PC-9 (cell line): ENCODE data around the gene GALNT8. TPM values are rescaled to one million over a fixed set of nuclear protein-coding genes. Genes with fewer than 3 reads are reported as not detected.

ENCODE experiments used
- BruUV-seq: library from RNA; stranded (reverse); fragments of 400-500 nt; replicated peaks from 2 replicates; lab custom pipeline; 2021; lab: Mats Ljungman, UMichigan
- CTCF ChIA-PET: fragments of 300-600 bp; sonication (Branson Sonifier 250); formaldehyde crosslinking; loops from one replicate; lab custom pipeline; 2022; ENCODE audit warnings: antibody characterized with exemption; lab: Charles Lee
- POLR2A ChIA-PET: fragments of 300-600 bp; sonication (Branson Sonifier 250); formaldehyde crosslinking; loops from one replicate; lab custom pipeline; 2022; ENCODE audit warnings: antibody characterized with exemption; ENCODE audit not compliant: unreplicated experiment; lab: Charles Lee
- DNase-seq, 2 experiments: peaks; one replicate each; pipeline versions ENCODE4 v3.0.0 to v3.0.0-alpha.2; 2015 to 2022; ENCODE audit warnings: mixed read lengths in 1 of 2
- H2AFZ ChIP-seq: fragments of 200-600 bp; sonication (generic); 2 replicates; pipeline ENCODE4 v1.8.1; 2017; ENCODE audit warnings: antibody characterized with exemption
- H3F3A ChIP-seq: fragments of 200-600 bp; sonication (generic); 2 replicates; pipeline ENCODE4 v1.8.1; 2017; ENCODE audit warnings: antibody characterized with exemption, mild to moderate bottlenecking, low read depth; ENCODE audit not compliant: insufficient read depth
- H3K27ac ChIP-seq: fragments of 200-600 bp; sonication (generic); 2 replicates; pipeline ENCODE4 v1.6.1; 2016; ENCODE audit warnings: mixed run types
- H3K27me3 ChIP-seq: fragments of 200-600 bp; sonication (generic); 2 replicates; pipeline ENCODE4 v1.6.1; 2016; ENCODE audit warnings: low read depth, mixed run types; ENCODE audit not compliant: insufficient read depth
- H3K36me3 ChIP-seq: fragments of 200-600 bp; sonication (generic); 2 replicates; pipeline ENCODE4 v1.6.1; 2016; ENCODE audit warnings: low read depth, mixed run types
- H3K4me1 ChIP-seq: fragments of 200-600 bp; sonication (generic); replicated peaks from 2 replicates; pipeline ENCODE4 v1.6.1; 2016; ENCODE audit warnings: mixed run types; ENCODE audit not compliant: insufficient read depth
- H3K4me2 ChIP-seq: fragments of 200-600 bp; sonication (generic); 2 replicates; pipeline ENCODE4 v1.6.1; 2017; ENCODE audit warnings: mixed run types
- H3K4me3 ChIP-seq: fragments of 200-600 bp; sonication (generic); 2 replicates; pipeline ENCODE4 v1.6.1; 2016; ENCODE audit warnings: mixed run types
- H3K79me2 ChIP-seq: fragments of 200-600 bp; sonication (generic); 2 replicates; pipeline ENCODE4 v1.6.1; 2017; ENCODE audit warnings: low read depth, mixed run types
- H3K9me2 ChIP-seq: fragments of 200-600 bp; sonication (generic); 2 replicates; pipeline ENCODE4 v1.8.1; 2017; ENCODE audit warnings: mild to moderate bottlenecking; ENCODE audit not compliant: insufficient read depth
- H3K9me3 ChIP-seq: fragments of 200-600 bp; sonication (generic); 2 replicates; pipeline ENCODE4 v1.8.1; 2016; ENCODE audit warnings: low read depth; ENCODE audit not compliant: insufficient read depth
- H4K20me1 ChIP-seq: fragments of 200-600 bp; sonication (generic); 2 replicates; pipeline ENCODE4 v1.8.1; 2017; ENCODE audit not compliant: insufficient read depth
- EZH2 ChIP-seq: fragments of 200-600 bp; sonication (generic); IDR thresholded peaks from 2 replicates; pipeline ENCODE4 v1.8.0; 2017; ENCODE audit warnings: antibody characterized with exemption, low read depth
- intact Hi-C: fragments of 100-400 bp; cut with micrococcal nuclease; formaldehyde crosslinking; loops from one replicate; pipeline ENCODE4 v1.10.0; 2022; ENCODE audit not compliant: unreplicated experiment
- total RNA-seq: library from RNA; stranded (reverse); gene quantifications from 2 replicates; pipeline ENCODE4 v1.2.3, GENCODE V29; 2021
- TF ChIP-seq, protein P1 (sequence below): fragments of 200-600 bp; sonication (generic); conservative IDR thresholded peaks from 2 replicates; pipeline ENCODE4 v1.6.1; 2017; ENCODE audit warnings: mixed run types, antibody characterized with exemption, mild to moderate bottlenecking, moderate library complexity

The GALNT8 gene
- total RNA-seq, 1 experiment from 2014 or later, result not detected

DNA sequence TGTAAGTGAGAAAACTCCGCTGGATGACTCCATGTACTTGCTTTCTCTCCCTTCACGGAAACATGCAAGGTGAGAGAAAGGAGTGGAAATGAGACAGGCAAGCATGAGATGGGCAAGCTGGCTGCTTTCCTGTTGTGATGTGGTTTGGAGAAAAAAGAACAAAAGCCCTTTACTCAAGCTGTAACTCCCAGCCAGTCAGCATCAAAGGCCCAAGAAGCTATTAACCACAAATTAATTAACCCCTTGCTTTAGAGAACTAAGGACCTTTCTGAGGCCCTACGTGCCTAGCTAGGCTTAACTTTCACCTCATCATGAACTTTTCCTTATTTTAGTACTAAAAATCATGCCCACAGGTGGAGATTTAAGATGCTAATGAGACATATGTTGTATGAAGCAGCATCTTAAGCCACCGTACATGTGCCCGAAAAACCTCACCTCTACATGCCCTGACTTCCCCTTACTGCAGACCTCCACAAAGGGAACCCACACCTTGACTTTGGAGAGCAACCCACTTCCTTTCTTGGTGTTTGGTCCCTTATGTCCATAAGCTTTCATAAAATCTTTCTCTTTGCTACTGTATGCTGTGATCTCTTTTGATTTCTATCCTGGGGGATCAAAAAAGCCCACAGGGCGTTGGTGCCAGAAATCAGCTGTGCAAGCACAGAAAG is 87.0 kb downstream of the GALNT8 start:
- TF ChIP-seq, protein P1, sequence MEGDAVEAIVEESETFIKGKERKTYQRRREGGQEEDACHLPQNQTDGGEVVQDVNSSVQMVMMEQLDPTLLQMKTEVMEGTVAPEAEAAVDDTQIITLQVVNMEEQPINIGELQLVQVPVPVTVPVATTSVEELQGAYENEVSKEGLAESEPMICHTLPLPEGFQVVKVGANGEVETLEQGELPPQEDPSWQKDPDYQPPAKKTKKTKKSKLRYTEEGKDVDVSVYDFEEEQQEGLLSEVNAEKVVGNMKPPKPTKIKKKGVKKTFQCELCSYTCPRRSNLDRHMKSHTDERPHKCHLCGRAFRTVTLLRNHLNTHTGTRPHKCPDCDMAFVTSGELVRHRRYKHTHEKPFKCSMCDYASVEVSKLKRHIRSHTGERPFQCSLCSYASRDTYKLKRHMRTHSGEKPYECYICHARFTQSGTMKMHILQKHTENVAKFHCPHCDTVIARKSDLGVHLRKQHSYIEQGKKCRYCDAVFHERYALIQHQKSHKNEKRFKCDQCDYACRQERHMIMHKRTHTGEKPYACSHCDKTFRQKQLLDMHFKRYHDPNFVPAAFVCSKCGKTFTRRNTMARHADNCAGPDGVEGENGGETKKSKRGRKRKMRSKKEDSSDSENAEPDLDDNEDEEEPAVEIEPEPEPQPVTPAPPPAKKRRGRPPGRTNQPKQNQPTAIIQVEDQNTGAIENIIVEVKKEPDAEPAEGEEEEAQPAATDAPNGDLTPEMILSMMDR, result no peak
- no peak for TF ChIP-seq EZH2
- POLR2A ChIA-PET, result no interaction called here
- H3K9me3 ChIP-seq, result no peaks in the 10 kb centered on the region
- H4K20me1 ChIP-seq, result no peaks in the 10 kb centered on the region
- no peak overlapping the region for H3K4me2 ChIP-seq
- no peaks in the 10 kb centered on the region for H3K36me3 ChIP-seq
- H3K4me3 ChIP-seq, result no peak overlapping the region
- peaks cover 25% of the 10 kb centered on the region for H3K27me3 ChIP-seq
- BruUV-seq, result no TSS peak
- CTCF ChIA-PET, result no interaction called here
- no peaks in the 10 kb centered on the region for H3F3A ChIP-seq
- H3K4me1 ChIP-seq, result no peaks in the 10 kb centered on the region
- no peaks in the 10 kb centered on the region for H3K79me2 ChIP-seq
- H3K9me2 ChIP-seq, result no peaks in the 10 kb centered on the region
- intact Hi-C loops, result no loop called here
- DNase-seq, result no peak
- no peak overlapping the region for H3K27ac ChIP-seq
- no peak overlapping the region for H2AFZ ChIP-seq

DNA sequence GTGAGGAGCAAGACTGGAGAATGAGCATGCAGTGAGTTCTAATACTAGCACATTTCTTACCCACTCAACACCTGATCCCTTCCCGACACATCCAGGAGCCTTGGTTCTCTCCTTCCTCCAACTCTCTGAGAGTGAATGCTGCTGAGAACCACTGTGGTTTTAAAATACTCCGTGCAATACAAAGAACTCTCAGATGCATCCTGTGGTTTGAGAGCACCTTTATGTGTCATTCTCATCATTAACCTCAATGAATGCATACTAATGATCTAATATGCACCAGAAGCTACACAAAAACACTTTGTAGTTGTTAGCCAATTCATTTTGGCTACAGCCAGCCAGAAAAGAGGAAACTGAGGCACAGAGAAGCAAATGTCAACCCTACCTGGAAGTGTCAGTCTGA is 87.6 kb downstream of the GALNT8 start:
- Histone ChIP-seq H3K9me3 (no peaks in the 10 kb centered on the region), H3K4me2 (no peak overlapping the region), H3K36me3 (no peaks in the 10 kb centered on the region), H3K79me2 (no peaks in the 10 kb centered on the region), H3F3A (no peaks in the 10 kb centered on the region), H4K20me1 (no peaks in the 10 kb centered on the region), H3K27ac (no peak overlapping the region), H3K4me3 (no peak overlapping the region), H3K9me2 (no peaks in the 10 kb centered on the region), H3K27me3 (peaks cover 25% of the 10 kb centered on the region), H2AFZ (no peak overlapping the region), H3K4me1 (no peaks in the 10 kb centered on the region)
- BruUV-seq, result no TSS peak
- intact Hi-C loops, result no loop called here
- no peak for DNase-seq
- CTCF ChIA-PET, result no interaction called here
- POLR2A ChIA-PET, result no interaction called here
- TF ChIP-seq, protein P1, result no peak
- no peak for TF ChIP-seq EZH2

DNA sequence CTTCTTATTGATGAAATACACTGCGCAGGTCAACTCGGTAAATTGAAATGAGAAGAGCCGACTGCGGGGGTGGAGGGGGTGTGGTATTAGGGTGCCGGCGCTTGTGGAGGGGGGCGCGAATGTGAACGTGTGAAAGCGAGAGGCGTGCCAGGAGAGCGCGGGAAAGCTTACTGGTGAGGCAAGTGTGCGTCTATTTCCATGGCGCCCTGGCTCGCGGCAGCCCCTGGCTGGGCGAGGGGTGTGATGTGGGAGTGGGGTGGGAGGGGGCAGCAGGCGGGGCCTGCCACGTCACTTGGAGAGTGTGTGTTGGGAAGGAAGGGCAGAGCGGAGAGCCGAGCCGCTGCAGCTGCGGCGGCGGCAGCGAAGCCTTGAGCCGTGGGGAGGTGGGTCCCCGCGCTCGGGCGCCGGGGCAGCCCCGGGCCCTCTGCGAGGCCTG is 88.8 kb downstream of the GALNT8 start:
- H3K36me3 ChIP-seq, result no peaks in the 10 kb centered on the region
- no peaks in the 10 kb centered on the region for H3K9me2 ChIP-seq
- DNase-seq, result no peak
- intact Hi-C loops, result no loop called here
- H3K4me3 ChIP-seq, result no peak overlapping the region
- H3K9me3 ChIP-seq, result no peaks in the 10 kb centered on the region
- CTCF ChIA-PET, result no interaction called here
- H2AFZ ChIP-seq, result no peak overlapping the region
- no peaks in the 10 kb centered on the region for H4K20me1 ChIP-seq
- POLR2A ChIA-PET, result no interaction called here
- TF ChIP-seq, protein P1, result no peak
- TF ChIP-seq EZH2, result no peak
- no TSS peak for BruUV-seq
- H3K4me1 ChIP-seq, result no peaks in the 10 kb centered on the region
- no peaks in the 10 kb centered on the region for H3F3A ChIP-seq
- H3K27me3 ChIP-seq, result peaks cover 22% of the 10 kb centered on the region
- no peaks in the 10 kb centered on the region for H3K79me2 ChIP-seq
- H3K4me2 ChIP-seq, result no peak overlapping the region
- no peak overlapping the region for H3K27ac ChIP-seq
